GM21576 (cell line): ENCODE measurements around the gene RICTOR.
"Not testable (repeated sequence)": the region's sequence is repeated elsewhere in the genome, so short reads cannot be mapped to it uniquely, and the experiment has no call there.

Experiments used
- ATAC-seq: cut with Tn5 transposase; IDR thresholded peaks from one replicate; pipeline ENCODE4 v1.9.1; 2021; ENCODE audit warnings: mild to moderate bottlenecking, moderate library complexity; ENCODE audit not compliant: unreplicated experiment

Gene RICTOR

DNA sequence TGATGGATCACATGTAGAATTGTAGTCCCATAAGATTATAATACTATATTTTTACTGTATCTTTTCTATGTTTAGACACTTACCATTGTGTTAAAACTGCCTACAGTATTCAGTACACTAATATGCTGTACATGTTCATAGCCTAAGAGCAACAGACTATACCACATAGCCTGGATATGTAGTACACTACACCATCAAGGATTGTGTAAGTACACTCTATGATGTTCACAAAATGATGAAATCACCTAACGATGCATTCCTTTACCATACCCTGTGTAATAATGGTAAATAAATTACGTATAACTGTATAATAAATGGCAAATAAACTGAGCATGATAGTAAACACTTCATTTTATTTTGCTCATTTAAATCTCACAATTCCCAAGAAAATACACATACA, 60.3 kb downstream of the RICTOR start:
- ATAC-seq = no peak

DNA sequence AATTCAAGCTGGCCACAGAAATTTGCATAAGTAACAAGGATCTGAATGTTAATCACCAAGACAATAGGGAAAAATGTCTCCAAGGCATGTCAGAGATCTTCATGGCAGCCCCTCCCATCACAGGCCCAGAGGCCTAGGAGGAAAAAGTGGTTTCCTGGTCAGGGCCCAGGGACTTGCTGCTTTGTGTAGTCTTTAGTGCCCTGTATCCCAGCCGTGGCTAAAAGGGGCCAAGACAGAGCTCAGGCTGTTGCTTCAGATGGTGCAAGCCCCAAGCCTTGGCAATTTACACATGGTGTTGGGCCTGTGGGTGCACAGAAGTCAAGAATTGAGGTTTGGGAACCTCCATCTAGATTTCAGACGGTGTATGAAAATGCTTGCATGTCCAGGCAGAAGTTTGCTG, 63.2 kb downstream of the RICTOR start:
- not testable (repeated sequence) for ATAC-seq

DNA sequence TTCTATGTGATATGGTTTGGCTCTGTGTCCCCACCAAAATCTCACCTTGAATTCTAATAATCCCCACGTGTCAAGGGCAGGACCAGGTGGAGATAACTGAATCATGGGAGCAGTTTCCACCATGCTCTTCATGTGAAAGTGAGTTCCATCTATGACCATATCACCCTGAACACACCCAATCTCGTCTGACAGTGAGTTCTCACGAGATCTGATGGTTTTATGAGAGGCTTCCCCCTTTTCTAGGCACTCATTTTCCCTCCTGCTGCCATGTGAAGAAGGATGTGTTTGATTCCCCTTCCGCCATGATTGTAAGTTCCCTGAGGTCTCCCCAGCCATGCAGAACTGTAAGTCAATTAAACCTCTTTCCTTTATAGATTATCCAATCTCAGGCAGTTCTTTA, 64.2 kb downstream of the RICTOR start:
- ATAC-seq = no peak

DNA sequence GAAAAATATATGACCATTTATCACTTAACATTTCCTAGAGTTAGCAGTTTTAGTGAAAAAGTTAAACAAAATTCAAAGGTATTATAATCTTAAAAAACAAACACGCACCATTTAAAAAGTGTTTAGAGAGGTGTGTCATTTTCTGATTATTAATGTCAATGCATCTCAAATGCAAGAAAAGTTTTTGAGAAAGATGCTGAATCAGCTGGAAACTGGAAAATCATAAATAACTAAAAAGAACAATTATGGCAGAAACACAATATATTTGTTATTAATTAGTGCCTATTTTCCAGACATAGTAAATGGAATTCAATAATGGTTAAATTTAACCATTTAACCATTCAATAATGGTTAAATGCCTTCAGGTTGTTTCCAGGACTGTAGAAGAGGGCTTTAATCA, 64.9 kb downstream of the RICTOR start:
- no peak for ATAC-seq

GRCh38 chr5:39006650-39007049, 67.5 kb downstream of the RICTOR start:
- ATAC-seq = no peak

GRCh38 chr5:39005566-39006232, 68.5 kb downstream of the RICTOR start:
- no peak for ATAC-seq

DNA sequence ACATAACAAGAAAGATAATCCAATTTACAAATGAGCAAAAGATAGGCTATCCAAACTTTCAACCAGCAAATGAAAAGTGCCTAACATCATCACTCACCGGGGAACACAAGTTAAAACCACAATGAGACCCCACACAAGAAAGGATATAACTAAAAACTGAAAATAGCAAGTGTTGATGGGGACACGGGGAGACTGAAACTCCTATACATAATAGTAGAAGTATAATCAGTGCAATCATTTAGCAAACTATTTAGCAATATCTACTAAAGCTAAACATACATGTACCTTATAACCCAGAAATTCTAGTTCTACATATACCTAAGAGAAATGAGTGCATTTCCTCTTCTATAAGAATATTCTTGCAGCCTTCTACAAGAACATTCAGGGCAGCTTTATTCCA, 72.5 kb downstream of the RICTOR start:
- no peak for ATAC-seq

DNA sequence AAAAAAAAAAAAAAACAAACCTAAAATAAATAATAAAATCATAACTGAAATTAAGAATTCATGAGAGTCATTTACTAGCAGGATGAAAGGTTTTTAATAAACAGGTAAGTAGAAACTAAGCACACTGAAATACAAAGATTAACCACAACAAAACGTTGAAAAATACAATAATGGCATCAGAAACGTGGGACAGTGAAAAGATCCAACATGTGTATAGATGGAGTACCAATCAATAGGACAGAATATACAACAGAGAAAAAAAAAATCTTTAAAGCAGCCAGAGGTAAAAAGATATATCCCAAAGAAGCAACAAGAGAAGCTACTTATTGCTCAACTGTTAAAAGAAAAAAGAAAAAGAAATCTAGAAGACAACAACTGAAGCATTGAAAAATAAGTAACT, 75.2 kb downstream of the RICTOR start:
- ATAC-seq = no peak

DNA sequence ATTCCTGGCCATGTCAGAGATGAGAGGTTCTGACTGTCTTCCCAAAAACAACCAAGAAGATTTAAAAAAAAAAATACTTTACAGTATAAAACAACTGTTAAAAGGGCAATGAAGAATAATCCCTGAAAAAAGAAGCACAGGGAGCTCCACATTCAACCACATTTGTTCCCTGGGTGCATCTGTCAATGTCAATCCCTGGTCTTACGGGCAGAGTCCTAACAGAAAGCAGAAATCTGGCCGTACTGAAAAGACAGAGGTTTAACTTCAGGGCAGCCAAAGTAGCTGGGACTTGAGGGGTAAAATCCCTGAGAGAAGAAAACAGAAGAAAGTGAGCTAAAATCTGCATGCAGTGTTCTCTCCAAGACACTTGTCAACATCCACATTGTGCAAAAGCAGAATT, 76.6 kb downstream of the RICTOR start:
- no peak for ATAC-seq

GRCh38 chr5:38996123-38996522, 78.1 kb downstream of the RICTOR start:
- ATAC-seq = no peak

GRCh38 chr5:38994324-38994927, 79.8 kb downstream of the RICTOR start:
- no peak for ATAC-seq

DNA sequence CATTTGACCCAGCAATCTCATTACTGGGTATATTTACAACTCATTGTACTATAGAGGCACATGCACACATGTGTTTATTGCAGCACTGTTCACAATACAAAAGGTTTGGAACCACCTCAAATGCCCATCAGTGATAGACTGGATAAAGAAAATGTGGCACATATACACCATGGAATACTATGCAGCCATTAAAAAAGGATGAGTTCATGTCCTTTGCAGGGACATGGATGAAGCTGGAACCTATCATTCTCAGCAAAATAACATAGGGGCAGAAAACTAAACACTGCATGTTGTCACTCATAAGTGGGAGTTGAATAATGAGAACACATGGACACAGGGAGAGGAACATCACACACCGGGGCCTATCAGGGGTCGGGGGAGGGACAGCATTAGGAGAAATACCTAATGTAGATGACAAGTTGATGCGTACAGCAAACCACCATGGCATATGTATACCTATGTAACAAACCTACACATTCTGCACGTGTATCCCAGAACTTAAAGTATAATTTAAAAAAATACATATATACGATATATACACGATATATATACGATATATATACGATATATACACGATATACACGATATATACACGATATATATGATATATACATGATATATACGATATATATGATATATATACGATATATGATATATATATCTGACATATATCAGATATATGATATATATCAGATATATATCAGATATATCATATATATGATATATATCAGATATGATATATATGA, 84.1 kb downstream of the RICTOR start:
- ATAC-seq = not testable (repeated sequence)

DNA sequence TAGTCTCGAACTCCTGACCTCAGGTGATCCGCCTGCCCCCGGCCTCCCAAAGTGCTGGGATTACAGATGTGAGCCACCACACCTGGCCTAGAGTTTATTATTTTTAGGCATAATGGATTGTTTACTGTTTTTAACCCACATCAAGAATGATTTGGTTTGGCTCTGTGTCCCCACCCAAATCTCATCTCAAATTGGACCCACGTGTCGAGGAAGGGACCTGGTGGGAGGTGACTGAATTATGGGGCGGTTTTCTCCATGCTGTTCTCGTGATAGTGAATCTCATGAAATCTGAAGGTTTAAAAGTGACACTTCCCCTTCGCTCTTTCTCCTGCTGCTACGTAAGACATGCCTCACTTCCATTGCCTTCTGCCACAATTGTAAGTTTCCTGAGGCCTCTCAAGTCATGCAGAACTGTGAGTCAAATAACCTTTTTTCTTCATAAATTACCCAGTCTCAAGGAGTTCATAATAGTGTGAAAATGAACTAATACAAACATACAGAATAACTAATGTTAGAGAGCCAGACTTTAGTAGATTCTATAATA, 88.2 kb downstream of the RICTOR start:
- no peak for ATAC-seq

GRCh38 chr5:38979535-38979934, 94.7 kb downstream of the RICTOR start:
- no peak for ATAC-seq

GRCh38 chr5:38978036-38978435, 96.2 kb downstream of the RICTOR start:
- no peak for ATAC-seq

- ATAC-seq = no peak
Measured at GRCh38 chr5:38968665-38969064, 105.5 kb downstream of the RICTOR start.

GRCh38 chr5:38961691-38962090, 112.5 kb downstream of the RICTOR start:
- ATAC-seq = no peak

DNA sequence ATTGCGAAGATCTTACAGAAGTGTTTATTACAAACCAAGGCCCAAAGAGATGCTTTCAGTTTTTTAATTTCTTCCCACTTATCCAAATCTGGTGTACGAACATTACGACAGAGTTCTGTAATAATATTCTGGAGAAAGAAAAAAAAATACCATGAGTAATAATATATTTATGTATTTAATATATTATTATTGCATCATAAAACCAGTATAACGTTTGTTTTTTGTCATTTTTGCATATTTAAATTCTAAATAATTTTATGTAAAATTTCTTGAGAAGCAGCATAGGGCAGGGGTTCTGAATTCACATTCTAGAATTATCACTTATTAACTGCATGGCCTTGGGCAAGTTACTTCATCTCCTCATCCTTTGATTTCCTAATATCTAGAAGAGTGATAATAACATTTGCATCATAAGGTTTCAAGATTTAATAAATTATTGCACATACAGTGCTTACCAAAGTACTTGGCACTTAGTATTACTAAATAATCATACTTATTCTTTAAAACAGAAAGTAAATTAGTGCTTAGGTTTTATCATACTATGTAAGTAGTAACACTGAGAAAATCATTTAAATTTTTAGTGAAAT, 120.7 kb downstream of the RICTOR start:
- no peak for ATAC-seq

DNA sequence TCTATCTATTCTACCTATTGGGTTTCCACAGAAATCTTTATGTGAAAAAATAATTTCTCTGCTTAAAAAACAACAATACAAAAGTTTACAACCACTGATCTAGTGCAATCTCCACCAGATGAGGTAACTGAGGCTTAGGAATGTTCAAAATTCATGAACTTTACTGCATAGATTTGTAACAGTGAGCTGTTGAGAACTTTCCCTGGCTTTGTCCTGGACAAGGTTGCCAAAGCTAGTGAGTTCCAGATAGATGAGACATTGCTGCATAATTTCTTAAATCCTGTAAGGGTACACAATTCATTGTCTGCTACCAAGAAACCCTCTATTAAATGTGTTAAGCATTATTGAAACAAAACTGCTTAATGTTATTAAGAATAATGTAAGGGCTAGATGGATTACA, 125.7 kb downstream of the RICTOR start:
- ATAC-seq = no peak

GRCh38 chr5:38944282-38944681, 129.9 kb downstream of the RICTOR start:
- no peak for ATAC-seq

- no peak for ATAC-seq
Measured at GRCh38 chr5:38941912-38942311, 132.3 kb downstream of the RICTOR start.
